ENCODE results near the gene REPS1. TPM values are rescaled to one million over a fixed set of nuclear protein-coding genes. Genes with fewer than 3 reads are reported as not detected.

Gene REPS1
- total RNA-seq, 1 experiment from 2014 or later, result 55.1 TPM

- Mint-ChIP-seq H3K4me1 (peaks cover 38% of the 10 kb centered on the region), H3K27me3 (ENCODE audit: low read depth) (no peaks in the 10 kb centered on the region), H3K9me3 (no peaks in the 10 kb centered on the region), H3K27ac (no peak overlapping the region), H3K36me3 (no peaks in the 10 kb centered on the region), H3K4me3 (no peak overlapping the region)
- ATAC-seq (no peak), DNase-seq (ENCODE audit: low spot score) (no peak)
- TF ChIP-seq PRRX2 (CRISPR knock-in tag; IDR thresholded peaks at IDR 0.05), result no peak
- TF ChIP-seq PREB (CRISPR knock-in tag; IDR thresholded peaks at IDR 0.05; ENCODE audit: borderline replicate concordance), result no peak
- no peak for TF ChIP-seq ZNF425 (CRISPR knock-in tag; conservative IDR thresholded peaks at IDR 0.05)
- TF ChIP-seq ARID4B (CRISPR knock-in tag; IDR thresholded peaks at IDR 0.05; ENCODE audit: borderline replicate concordance), result no peak
- TF ChIP-seq TEAD1 (CRISPR knock-in tag; IDR thresholded peaks at IDR 0.05), result no peak
- TF ChIP-seq E2F1 (CRISPR knock-in tag; IDR thresholded peaks at IDR 0.05), result no peak
- no peak for TF ChIP-seq PRDM15 (CRISPR knock-in tag; IDR thresholded peaks at IDR 0.05)
- TF ChIP-seq ERG (CRISPR knock-in tag; IDR thresholded peaks at IDR 0.05), result no peak
- no peak for TF ChIP-seq SMAD3 (CRISPR knock-in tag; IDR thresholded peaks at IDR 0.05; ENCODE audit: borderline replicate concordance)
- TF ChIP-seq CBFB (CRISPR knock-in tag; IDR thresholded peaks at IDR 0.05; ENCODE audit: low read depth), result no peak
- TF ChIP-seq ZNF416 (CRISPR knock-in tag; IDR thresholded peaks at IDR 0.05), result no peak
- TF ChIP-seq TP53 (CRISPR knock-in tag; IDR thresholded peaks at IDR 0.05), result no peak
- TF ChIP-seq GABPB1 (CRISPR knock-in tag; IDR thresholded peaks at IDR 0.05), result no peak
- no peak for TF ChIP-seq ZBTB43 (CRISPR knock-in tag; IDR thresholded peaks at IDR 0.05)
- no peak for TF ChIP-seq HMGA2 (CRISPR knock-in tag; IDR thresholded peaks at IDR 0.05)
- no peak for TF ChIP-seq NFATC4 (CRISPR knock-in tag; IDR thresholded peaks at IDR 0.05)
- no peak for TF ChIP-seq ZNF396 (CRISPR knock-in tag; IDR thresholded peaks at IDR 0.05; ENCODE audit: borderline replicate concordance)
- no peak for TF ChIP-seq ZNF121 (CRISPR knock-in tag; IDR thresholded peaks at IDR 0.05)
- TF ChIP-seq RELA (CRISPR knock-in tag; IDR thresholded peaks at IDR 0.05; ENCODE audit: borderline replicate concordance), result no peak
- POLR2A ChIA-PET, result no interaction called here
- CTCF ChIA-PET, result no interaction called here
Observed at GRCh38 chr6:138966870-138967269, 21.2 kb downstream of the REPS1 start.
